Myometrial cell (primary cell): ENCODE results near the gene PHC2. TPM values are rescaled to one million over a fixed set of nuclear protein-coding genes. Genes with fewer than 3 reads are reported as not detected.

Experiments
- total RNA-seq: library from RNA; depleted of rRNA; stranded (reverse); fragments of >200 nt; gene quantifications from 2 replicates; pipeline ENCODE4 v1.2.3, GENCODE V29; 2015

Gene PHC2, protein sequence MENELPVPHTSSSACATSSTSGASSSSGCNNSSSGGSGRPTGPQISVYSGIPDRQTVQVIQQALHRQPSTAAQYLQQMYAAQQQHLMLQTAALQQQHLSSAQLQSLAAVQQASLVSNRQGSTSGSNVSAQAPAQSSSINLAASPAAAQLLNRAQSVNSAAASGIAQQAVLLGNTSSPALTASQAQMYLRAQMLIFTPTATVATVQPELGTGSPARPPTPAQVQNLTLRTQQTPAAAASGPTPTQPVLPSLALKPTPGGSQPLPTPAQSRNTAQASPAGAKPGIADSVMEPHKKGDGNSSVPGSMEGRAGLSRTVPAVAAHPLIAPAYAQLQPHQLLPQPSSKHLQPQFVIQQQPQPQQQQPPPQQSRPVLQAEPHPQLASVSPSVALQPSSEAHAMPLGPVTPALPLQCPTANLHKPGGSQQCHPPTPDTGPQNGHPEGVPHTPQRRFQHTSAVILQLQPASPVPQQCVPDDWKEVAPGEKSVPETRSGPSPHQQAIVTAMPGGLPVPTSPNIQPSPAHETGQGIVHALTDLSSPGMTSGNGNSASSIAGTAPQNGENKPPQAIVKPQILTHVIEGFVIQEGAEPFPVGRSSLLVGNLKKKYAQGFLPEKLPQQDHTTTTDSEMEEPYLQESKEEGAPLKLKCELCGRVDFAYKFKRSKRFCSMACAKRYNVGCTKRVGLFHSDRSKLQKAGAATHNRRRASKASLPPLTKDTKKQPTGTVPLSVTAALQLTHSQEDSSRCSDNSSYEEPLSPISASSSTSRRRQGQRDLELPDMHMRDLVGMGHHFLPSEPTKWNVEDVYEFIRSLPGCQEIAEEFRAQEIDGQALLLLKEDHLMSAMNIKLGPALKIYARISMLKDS
- 180 and 183 TPM in 2 replicates for total RNA-seq

GRCh38 chr1:33430692-33431593 lies at the start of gene PHC2:
Gene PHC2, minus strand, starts transcription at chr1:33431095. Its CDS starts 55,556 bp downstream, at chr1:33375539.

GRCh38 chr1:33472269-33472980 lies 41.5 kb upstream of the PHC2 start, which contains the start of gene ZSCAN20:
Gene ZSCAN20, plus strand, starts transcription at chr1:33472645. Its CDS starts 6,644 bp downstream, at chr1:33479289.

GRCh38 chr1:33320619-33321165 lies 110.2 kb downstream of the PHC2 start, which contains the start of gene A3GALT2:
Gene A3GALT2, minus strand, starts transcription at chr1:33321098. Its CDS starts 0 bp downstream, at chr1:33321098.

Other genes with a start within 250 kb of the PHC2 start
- gene TRIM62, start 249.1 kb downstream of the PHC2 start, total RNA-seq, result 3.4 and 3.7 TPM in 2 replicates
- 5.8 and 8.7 TPM in 2 replicates for gene ZNF362, start 174.6 kb downstream of the PHC2 start, total RNA-seq
- gene A3GALT2, start 110.0 kb downstream of the PHC2 start, total RNA-seq, result not detected in 2 replicates
- gene ZSCAN20, start 41.5 kb upstream of the PHC2 start, total RNA-seq, result 3.5 and 4.3 TPM in 2 replicates